Activated gamma-delta T cell treated with anti-CD3 and anti-CD28 coated beads, Interleukin-2, amount 50 U/mL, for 16 hours (primary cell): Measurements from ENCODE around the gene SEMA5A.

Source experiments
- DNase-seq: peaks from one replicate; pipeline ENCODE4 v3.0.0-alpha.2; 2020; ENCODE audit warnings: low read depth

The SEMA5A gene

DNA sequence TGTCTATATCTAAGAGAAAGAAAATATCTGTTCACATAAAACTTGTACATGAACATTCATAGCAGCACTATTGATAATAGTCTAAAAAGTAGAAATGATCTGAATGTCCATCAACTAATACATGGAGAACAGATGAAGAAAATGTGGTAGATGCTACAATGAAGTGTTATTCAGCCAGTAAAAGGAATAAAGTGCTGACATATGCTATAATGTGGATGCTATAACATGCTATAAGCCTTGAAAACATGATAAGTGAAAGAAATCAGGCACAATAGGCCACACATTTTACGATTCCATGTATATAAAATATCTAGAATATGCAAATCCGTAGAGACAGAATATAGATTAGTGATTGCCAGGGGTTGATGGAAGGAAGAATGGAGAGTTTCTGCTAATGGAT, 146.8 kb downstream of the SEMA5A start:
- DNase-seq = no peak

DNA sequence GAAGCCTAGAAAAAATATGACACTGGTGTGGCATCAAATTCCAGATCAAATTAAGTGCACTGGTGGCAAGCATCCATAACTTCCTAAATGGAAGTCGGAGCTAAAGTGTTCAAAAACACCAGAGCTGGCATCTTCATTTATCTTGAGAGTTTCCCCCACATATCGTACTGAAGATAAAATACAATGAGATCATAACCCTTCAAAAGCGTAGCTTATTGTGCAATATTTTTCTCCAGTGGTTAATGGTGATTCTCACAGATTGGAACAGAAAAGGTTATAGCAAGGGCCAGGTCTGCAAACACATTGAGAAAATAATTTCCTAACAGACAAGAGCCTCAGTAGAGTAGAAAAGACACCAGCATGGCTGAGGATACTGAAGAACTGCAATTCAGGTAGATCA, 147.6 kb downstream of the SEMA5A start:
- DNase-seq = no peak

DNA sequence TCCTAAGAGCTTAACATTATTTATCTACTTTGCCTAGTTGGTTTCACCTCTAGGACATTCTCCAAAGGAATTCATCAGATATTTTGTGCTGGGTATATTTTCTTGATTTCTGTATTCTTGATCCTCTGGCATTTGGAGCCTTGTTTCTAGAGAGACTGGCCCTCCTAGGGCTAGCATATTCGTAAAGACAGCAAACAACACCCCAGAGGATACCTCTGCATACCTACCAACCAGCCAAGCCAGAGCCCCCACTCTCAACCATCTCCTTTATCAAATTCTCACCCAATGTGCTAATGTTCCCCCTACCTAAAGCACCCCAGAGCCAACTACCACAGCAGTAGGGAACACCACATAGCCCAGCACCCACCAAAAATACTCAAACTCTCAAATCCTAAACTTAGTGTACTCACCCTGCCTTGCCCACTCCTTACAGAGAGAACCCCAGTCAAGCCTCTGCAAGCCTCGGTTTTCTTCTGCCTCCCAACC, 149.5 kb downstream of the SEMA5A start:
- no peak for DNase-seq

DNA sequence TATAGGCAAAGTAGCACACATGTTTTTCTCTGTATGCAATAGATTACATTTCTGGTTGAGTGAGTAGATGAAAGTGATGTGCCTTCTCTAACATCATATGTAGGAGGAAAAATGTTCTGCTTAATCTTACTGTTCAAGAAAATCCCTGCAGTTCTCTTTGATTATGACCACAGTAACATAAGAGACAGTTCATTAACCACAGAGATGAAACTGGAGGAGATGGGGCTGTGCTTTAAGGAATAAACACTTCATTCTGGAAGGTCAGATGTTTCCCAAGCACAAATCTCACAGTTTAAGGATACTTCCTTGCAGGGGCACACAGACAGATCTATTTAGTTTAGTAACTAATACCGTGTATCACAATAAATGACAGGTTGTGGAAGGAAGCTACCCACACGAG, 150.2 kb downstream of the SEMA5A start:
- no peak for DNase-seq

DNA sequence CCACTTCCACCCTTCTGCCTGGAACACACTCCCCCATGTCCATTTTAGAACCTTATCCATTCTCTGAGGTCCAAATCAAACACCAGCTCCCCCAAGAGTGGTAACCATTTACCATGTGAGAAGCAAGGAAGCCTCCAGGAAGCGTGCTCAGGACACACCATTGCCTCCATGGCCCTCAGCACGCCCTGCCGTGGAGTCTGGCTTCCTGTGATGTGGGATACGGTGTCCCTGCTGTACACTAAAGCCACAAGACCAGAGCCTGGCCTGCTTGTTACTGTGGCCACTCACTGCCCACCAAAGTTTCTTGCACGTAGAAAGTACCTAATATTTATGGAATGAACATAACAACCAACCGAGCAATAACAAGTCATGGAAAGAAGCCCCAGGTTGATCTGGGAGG, 151.7 kb downstream of the SEMA5A start:
- no peak for DNase-seq

DNA sequence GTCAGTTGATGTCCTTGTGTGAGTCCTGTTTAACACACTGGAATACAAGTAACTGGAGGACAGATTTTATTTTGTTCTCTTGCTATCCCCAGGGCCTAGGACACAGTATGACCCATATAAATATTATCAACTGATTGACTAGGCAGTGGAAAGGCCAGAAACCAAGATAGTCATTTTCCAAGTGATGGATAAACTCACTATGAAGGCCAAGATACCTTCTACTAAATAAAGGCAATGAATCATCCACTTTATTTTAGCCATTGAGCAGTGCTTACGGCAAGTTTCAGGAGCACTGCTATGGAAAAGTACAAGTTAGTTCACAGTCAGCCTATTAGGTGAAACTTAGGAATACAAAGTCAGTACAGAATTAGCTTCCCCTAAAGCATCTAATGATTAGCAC, 153.2 kb downstream of the SEMA5A start:
- DNase-seq = no peak

DNA sequence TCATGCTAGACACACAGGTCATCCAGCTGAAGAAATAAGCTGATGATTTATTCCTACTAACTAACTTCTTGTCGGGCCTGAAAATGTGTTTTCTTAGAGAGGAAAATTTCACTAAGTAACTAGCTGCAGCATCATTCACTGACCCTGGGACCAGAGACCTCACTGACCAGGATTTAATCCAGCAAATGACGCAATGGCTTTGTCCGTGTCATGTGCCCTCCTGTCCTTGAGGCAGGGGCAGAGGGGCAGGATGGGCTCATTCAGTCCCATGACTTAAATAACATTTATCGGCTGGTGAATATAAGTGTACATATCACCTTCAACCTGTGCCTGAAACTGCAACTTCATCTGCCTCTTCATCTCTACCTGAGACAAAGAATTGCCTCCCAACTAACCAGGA, 154.8 kb downstream of the SEMA5A start:
- DNase-seq = no peak

DNA sequence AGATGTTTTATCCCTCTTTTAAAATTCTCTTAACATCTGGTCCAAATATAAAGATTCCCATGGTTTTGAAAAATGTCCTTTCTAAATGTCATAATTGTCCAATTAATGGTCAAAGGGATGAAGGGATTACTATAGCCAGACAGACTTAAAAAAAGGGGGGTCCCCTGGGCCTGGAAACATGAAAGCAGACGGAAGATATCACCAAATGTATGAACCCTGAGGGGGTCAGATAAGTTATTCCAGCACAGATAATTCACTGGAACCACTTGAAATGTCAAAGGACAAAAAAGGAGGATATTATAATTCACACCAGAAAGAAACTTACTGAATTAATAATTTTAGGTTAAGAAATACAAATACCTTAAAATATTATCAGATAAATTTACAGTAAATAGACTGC, 155.8 kb downstream of the SEMA5A start:
- no peak for DNase-seq

DNA sequence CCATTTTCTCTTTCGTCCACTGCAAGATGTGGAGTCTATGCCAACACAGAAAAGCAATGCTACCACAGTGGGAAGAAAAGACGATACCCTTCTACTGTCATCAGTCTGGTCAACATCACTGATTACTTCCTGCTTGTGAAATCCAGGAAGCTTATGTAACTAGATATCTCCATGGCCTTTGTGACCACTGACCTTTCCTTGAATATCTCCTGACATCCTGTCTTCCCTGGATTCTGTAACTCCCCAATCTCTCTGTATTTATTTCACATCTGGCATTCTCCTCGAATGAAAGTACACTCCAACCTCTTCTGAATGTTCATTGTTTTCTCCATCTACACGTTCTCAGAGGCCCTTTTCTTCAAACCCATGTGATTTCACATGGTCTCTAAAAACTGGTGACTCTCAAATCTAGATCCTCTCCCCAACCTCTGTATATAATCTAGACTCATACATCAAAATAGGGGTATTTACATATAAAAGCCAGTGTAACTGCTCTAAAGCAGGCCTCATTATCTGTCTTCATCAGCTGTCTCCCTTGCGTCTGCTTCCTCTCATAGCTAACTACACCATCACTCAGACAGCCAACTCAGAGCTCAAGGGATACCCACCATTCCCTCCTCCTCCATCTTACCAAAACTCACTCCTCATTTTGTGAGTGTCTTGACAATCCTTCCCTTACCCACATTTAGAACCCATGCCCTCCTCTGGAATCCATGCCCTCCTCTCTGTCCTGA, 156.8 kb downstream of the SEMA5A start:
- no peak for DNase-seq

DNA sequence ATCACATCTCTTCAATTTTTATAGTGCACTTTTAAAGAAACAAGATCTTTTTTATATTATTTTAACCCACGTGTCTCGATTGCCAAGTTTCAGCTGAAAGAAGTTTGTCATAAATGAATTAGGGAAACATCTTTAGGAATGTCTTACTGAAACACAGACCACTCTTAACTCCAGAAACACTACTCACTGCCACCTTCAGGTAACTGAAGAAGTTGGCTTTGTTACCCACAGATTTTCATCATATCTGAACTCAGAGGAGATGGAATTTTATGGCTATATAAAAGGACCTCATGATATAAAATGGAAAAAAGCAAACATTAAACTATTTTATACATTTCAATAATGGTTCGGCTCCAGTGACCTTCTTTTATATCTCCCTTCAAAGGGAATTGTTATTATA, 158.0 kb downstream of the SEMA5A start:
- no peak for DNase-seq

DNA sequence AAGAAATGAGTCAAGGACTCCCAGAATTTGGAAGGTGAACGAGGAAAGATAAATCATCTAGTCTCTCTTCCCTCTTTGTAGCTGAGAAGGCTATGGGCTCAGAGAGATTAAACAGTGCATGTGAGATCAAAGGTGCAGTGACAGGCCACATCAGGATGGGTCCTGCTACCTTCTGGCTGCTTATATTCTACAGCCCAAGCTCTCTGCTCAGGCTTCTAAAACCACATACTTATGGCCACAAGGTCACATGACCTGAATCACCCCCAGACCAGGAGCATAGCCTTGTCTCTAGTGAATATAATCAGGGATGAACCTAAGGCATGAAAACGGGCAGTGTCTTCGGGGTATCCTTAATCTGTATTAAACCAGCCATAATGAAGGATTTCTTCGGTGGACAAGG, 158.9 kb downstream of the SEMA5A start:
- no peak for DNase-seq

DNA sequence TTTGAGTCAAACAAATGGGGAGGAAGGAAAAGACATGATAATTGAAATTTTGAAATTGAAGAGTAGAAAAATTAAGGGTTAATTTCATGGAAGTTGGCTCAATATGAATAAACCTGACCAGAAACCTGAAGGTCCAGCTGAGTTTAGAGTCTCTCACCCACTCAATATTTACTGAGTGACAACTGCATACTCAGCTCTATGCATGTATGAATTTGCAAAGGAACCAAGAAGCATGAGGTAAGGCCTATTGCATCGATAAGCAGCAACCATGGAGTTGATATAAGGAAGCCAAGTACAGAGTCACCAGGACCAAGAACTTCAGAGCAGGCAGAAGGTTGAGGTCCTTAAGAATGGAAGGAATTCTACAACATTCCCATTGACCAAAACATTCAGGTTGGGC, 163.4 kb downstream of the SEMA5A start:
- DNase-seq = no peak

DNA sequence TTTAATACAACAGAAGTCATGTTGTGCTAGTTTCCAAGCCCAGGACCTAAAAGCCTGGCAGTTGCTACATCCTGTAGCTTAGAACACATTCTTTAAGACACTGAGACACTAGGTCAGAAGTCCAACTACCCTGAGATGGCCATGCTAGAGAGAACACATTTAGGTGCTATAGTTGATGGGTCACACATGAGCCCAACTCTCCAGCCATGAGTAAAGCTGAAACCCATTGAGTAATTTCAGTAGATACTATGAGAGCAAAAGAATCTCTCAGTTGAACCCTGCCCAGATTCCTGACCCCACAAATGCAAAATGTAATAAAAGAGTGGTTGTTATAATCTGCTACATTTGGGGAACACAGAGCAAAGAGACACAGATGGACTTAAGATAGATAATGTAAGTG, 164.4 kb downstream of the SEMA5A start:
- no peak for DNase-seq

DNA sequence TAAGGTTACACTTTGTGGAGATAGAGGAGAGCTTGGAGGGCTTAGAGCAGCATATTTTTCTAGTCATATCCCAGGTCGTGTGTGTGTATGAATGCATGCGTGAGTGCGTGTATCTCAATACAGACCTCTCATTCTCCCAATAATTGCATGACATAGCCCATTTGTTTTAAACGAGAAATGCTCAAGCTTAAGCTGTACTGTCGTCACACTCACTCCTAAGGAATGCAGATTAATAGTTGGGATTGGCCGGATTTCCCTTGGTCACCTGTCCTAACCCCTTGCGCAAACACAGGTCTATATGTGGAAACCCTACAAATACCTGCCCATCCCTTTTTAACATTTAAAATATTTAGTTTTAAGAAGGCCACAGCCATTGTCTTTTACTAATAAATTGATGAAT, 165.8 kb downstream of the SEMA5A start:
- DNase-seq = no peak

DNA sequence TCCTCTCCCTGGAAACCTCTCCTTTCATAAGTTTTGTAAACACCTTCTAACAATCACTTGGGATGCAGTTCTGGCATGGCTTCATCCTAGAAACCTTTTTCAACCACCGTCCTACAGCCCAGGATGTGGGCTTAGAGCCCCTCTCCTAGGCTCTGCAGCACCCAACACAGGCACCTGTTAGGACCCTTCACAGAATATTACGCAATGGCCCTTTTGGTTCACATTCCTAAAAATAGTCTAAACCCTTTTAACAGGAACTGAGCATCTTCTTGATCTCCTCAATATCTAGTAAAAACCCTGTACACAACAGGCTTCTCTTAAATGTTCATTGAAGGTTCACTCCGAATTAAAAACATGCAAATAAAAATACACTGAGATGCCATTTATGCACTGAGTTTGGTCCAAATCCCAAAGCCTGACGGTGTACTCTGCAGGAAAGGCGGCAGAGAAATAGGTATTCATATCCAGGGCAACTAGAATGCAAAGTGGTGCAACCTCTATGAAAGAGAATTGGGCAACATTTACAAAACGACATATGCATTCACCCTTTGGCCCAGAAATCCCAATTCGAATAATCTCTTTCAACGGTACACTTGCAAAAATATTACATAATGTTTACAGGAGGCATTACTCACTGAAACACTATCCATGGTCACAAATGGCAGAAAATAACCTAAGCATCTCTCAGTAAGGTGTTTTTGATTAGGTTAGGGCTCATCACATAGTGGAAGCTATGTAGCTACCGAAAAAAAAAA, 169.3 kb downstream of the SEMA5A start:
- DNase-seq = no peak

DNA sequence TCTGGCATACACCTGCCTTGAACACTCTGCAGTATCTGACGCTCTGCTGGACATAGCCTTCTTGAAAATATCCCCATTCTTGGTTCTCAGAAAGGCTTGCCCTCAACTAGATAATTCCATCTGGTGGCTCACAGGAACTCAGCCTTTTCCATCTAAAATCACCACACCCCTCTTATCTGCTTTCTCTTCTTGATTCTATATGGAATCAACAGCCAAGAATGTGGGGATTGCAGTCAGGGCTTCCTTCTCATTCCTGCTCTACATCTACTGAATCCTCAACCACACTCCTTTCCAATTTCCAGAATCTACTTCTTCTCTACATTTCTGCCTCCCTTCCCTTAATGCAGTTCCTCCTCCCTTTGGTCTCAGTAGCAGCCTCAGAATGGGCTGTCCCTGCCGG, 170.1 kb downstream of the SEMA5A start:
- DNase-seq = no peak

DNA sequence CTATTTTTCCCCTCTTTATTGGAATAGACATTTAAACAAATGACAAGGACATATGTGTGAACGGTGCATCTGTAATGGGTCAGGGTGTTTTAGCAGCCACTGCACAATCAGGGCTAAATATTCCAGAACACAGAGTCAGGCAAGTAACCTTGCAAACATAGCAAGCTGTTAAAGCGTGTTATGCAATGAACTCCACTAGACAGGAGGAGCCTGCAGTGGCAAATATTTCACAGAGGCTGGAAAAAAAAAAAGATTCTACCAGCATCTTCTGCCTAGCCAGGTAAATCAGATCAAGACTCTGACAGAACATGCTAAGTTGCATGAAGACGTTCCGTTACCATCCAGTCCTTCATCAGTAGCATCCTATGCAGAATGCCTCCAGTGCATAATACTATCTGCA, 171.8 kb downstream of the SEMA5A start:
- no peak for DNase-seq

DNA sequence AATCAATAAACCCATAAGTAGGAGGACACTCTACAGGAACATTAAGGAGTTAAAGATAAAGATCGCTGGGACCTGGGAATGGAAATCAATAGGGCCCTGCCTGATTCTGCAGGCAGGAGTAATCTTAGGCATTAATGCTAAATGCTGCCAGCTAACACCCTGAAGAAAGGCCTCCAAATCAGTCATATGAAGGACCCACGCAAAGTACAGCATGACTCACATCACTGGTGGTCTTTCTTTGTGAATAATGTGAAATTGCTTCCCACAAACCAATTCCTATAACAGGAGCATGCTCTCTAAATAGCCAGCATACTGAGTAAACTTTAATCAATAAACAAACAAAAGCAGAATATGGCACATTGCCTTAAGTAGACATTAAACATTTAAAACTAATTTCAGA, 172.3 kb downstream of the SEMA5A start:
- DNase-seq = no peak

DNA sequence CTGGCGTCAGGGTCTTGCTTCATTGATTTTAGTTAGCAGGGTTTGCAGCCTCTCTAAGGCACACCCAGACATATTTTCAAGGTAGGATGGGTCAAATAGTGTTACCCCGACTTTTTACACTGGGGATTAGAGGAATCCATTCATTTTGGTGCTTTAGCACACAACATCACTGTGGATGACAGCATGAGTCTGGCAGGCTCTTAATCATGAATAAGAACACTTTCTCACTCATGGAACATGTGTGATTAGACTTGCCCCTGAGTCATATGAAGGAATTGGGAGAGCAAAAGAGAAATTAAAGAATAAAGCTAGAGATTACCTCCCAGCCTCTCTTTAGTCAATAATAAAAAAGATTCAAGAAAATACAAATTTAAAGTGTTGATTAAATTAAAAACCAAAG, 175.6 kb downstream of the SEMA5A start:
- DNase-seq = no peak

DNA sequence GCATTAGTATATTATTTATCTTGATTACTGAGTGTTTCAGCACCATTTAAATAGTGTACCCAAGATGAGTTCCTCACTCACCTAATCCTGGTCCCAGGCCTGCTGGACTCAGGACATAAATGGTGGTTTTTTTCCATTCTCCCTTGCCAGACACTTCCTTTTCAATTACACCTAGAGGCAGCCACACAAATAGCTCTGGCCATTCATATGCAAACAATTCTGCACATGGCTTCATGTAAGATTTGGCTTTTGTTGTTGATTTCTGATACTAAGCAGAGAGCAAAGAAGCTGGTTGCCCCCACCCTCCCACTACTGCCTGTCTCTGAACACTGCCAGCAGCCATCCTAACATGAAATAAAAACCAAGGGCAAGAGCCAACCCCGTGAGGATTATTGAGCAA, 180.4 kb downstream of the SEMA5A start:
- DNase-seq = no peak

DNA sequence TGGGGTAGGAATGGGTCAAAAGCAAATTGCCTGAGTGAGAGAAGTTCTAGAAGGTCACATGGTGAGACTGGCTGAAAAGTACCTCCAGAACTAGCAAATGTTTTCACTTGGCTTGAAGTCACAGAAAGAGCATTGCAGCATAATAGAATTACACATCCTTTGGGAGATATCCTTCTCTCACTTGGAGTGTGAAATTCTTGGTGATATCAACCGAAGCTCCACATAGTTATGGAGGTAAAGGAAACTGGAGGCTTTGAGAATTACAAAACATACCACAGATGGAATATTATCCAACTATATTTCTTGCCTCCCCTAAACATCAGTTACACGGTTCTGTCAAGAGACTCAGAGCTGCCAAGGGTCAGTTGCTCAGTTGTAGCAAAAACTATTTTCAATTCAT, 182.4 kb downstream of the SEMA5A start:
- no peak for DNase-seq

DNA sequence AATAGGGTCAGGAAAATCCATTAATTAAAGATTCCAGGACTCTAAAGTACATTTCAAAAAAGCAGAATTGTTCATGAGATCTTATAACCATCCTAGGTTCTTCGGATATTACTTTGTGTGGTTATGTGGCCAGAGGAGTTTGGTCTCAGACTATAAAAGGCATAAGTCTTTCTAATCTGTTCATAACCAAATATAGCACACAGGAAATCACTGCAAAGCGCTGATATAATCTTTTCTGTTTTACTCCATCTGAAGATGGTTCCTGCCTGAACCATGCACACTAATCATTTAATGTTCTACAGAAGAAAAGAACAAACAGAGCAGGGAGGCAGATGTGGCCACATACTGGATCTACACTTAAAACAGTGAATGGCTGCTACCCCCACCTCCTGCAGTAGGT, 182.8 kb downstream of the SEMA5A start:
- DNase-seq = no peak

DNA sequence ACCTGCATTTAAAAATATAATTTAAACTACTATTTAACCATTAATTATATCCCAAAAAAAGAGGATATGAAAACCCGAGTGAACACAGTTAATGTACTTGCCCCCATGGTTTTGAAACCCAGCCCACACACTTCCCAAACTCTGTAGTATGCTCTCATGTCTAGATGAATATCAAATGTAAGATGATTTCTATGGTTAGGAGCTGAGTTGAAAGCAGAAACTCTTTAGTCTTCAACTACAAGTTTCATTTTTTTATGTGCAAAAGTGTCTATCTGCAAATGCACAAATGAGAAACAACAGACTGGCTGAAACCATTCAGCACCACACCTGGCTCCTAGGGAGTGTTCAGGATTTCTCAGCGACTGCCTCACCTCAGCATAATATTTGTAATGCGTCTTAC, 183.3 kb downstream of the SEMA5A start:
- no peak for DNase-seq

DNA sequence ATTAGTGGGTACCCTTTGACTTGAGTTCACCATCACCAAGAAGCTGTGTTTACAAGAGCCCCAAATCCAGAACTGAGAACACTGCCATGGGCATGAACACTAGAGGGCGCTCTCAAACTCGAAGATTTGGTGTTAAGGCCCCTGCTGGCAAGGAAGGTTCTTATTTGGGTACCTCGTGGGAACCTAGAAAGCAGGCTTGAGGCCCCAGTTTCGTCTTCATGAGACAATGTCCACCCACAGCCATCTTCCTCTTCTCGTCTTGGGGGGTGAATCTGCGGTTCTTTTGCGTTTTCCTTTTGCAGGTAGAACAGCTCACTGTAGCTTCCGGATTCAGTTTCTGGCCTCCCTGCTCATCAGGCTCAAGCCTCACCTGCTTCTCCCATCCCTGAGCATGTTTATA, 184.0 kb downstream of the SEMA5A start:
- no peak for DNase-seq
